Measurements from ENCODE around the gene NKAPD1. TPM values are rescaled to one million over a fixed set of nuclear protein-coding genes. Genes with fewer than 3 reads are reported as not detected.

Gene NKAPD1
- total and polyA plus RNA-seq, 4 donors, result 24.8 to 48.1 (median 36.8) TPM

- peak in 1 of 6 donors; percentile 2 for DNase-seq (ENCODE audit: low read depth in 4 of 6, low spot score in 6 of 6)
- no peaks in the 10 kb centered on the region for H3K9me3 ChIP-seq (ENCODE audit: control insufficient read depth, insufficient read depth, low read length)
- no peaks in the 10 kb centered on the region for H3K27me3 ChIP-seq (ENCODE audit: control insufficient read depth, insufficient read depth, low read length)
- WGBS (ENCODE audit: insufficient coverage), result no CpG with 5 or more reads among the region's 8 CpGs
- no peaks in the 10 kb centered on the region for H3K36me3 ChIP-seq (ENCODE audit: control insufficient read depth, insufficient read depth, low read length)
- H3K4me3 ChIP-seq (ENCODE audit: low read depth, low read length), result no peak overlapping the region
- H3K27ac ChIP-seq (ENCODE audit: low read depth, low read length), result no peak overlapping the region
- no peaks in the 10 kb centered on the region for H3K4me1 ChIP-seq (ENCODE audit: control insufficient read depth, insufficient read depth, low read length)
These were observed 32.0 kb downstream of the NKAPD1 start for GRCh38 chr11:112106070-112106469.

GRCh38 chr11:112113539-112114457, 39.7 kb downstream of the NKAPD1 start:
- Histone ChIP-seq H3K9me3 (ENCODE audit: control insufficient read depth, insufficient read depth, low read length) (no peaks in the 10 kb centered on the region), H3K27ac (ENCODE audit: low read depth, low read length) (no peak overlapping the region), H3K27me3 (ENCODE audit: control insufficient read depth, insufficient read depth, low read length) (no peaks in the 10 kb centered on the region), H3K4me1 (ENCODE audit: control insufficient read depth, insufficient read depth, low read length) (no peaks in the 10 kb centered on the region), H3K4me3 (ENCODE audit: low read depth, low read length) (no peak overlapping the region), H3K36me3 (ENCODE audit: control insufficient read depth, insufficient read depth, low read length) (no peaks in the 10 kb centered on the region)
- 96% methylated on average over 3 of the region's 6 CpGs for WGBS (ENCODE audit: insufficient coverage)
- peak; percentile 10 to 86 (median 30) for DNase-seq (ENCODE audit: low read depth in 4 of 6, low spot score in 6 of 6)

GRCh38 chr11:112114460-112114859, 40.4 kb downstream of the NKAPD1 start:
- 100% methylated on average over 1 of the region's 2 CpGs for WGBS (ENCODE audit: insufficient coverage)
- Histone ChIP-seq H3K9me3 (ENCODE audit: control insufficient read depth, insufficient read depth, low read length) (no peaks in the 10 kb centered on the region), H3K27me3 (ENCODE audit: control insufficient read depth, insufficient read depth, low read length) (no peaks in the 10 kb centered on the region), H3K4me1 (ENCODE audit: control insufficient read depth, insufficient read depth, low read length) (no peaks in the 10 kb centered on the region), H3K27ac (ENCODE audit: low read depth, low read length) (no peak overlapping the region), H3K4me3 (ENCODE audit: low read depth, low read length) (no peak overlapping the region), H3K36me3 (ENCODE audit: control insufficient read depth, insufficient read depth, low read length) (no peaks in the 10 kb centered on the region)
- DNase-seq (ENCODE audit: low read depth in 4 of 6, low spot score in 6 of 6), result no peak

DNA sequence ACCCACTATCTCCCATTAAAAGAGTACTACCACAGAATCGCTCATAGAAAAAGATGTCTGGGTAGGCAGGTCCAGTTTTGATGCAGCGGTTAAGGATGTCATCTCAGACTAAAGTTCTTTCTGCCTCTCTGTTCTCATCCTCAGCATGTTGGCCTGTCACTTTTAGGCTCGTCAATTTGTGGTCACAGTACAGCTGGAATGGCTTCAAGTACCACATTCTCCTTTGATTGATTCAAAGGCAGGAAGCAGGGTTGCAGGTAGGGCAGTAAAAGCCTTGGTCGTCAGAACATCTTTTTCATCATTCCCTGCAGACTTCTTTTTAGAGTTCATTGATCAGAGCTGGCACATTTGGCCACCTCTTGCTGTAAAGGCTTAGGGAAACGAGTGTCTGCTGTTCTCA, 41.3 kb downstream of the NKAPD1 start:
- Histone ChIP-seq H3K27ac (ENCODE audit: low read depth, low read length) (no peak overlapping the region), H3K27me3 (ENCODE audit: control insufficient read depth, insufficient read depth, low read length) (no peaks in the 10 kb centered on the region), H3K4me1 (ENCODE audit: control insufficient read depth, insufficient read depth, low read length) (no peaks in the 10 kb centered on the region), H3K9me3 (ENCODE audit: control insufficient read depth, insufficient read depth, low read length) (no peaks in the 10 kb centered on the region), H3K4me3 (ENCODE audit: low read depth, low read length) (no peak overlapping the region), H3K36me3 (ENCODE audit: control insufficient read depth, insufficient read depth, low read length) (no peaks in the 10 kb centered on the region)
- 65% methylated on average over 4 of the region's 5 CpGs for WGBS (ENCODE audit: insufficient coverage)
- DNase-seq (ENCODE audit: low read depth in 4 of 6, low spot score in 6 of 6), result peak in 2 of 6 donors; percentile 18 to 28

DNA sequence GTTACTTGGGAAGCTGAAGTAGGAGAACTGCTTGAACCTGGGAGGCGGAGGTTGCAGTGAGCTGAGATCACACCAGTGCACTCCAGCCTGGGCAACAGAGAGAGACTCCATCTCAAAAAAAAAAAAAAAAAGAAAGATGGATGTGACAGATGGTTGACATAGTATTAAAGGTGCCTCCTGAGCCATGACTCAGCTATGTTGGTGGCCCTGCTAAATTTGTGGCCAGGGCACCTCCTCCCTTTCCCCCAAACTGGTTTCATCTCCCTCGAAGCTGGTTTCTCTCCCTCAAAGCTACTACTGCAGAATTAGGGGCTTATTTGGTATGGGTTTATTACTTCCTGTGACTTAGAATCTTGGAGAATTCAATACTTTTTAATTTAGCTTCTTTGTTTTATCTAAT, 44.1 kb downstream of the NKAPD1 start:
- Histone ChIP-seq H3K27me3 (ENCODE audit: control insufficient read depth, insufficient read depth, low read length) (no peaks in the 10 kb centered on the region), H3K4me1 (ENCODE audit: control insufficient read depth, insufficient read depth, low read length) (no peaks in the 10 kb centered on the region), H3K4me3 (ENCODE audit: low read depth, low read length) (no peak overlapping the region), H3K36me3 (ENCODE audit: control insufficient read depth, insufficient read depth, low read length) (no peaks in the 10 kb centered on the region), H3K9me3 (ENCODE audit: control insufficient read depth, insufficient read depth, low read length) (no peaks in the 10 kb centered on the region), H3K27ac (ENCODE audit: low read depth, low read length) (no peak overlapping the region)
- DNase-seq (ENCODE audit: low read depth in 4 of 6, low spot score in 6 of 6), result no peak
- 100% methylated on average over 1 of the region's 2 CpGs for WGBS (ENCODE audit: insufficient coverage)

GRCh38 chr11:112121981-112122615, 48.0 kb downstream of the NKAPD1 start:
- Histone ChIP-seq H3K9me3 (ENCODE audit: control insufficient read depth, insufficient read depth, low read length) (no peaks in the 10 kb centered on the region), H3K4me1 (ENCODE audit: control insufficient read depth, insufficient read depth, low read length) (no peaks in the 10 kb centered on the region), H3K27me3 (ENCODE audit: control insufficient read depth, insufficient read depth, low read length) (no peaks in the 10 kb centered on the region), H3K27ac (ENCODE audit: low read depth, low read length) (no peak overlapping the region), H3K4me3 (ENCODE audit: low read depth, low read length) (no peak overlapping the region), H3K36me3 (ENCODE audit: control insufficient read depth, insufficient read depth, low read length) (no peaks in the 10 kb centered on the region)
- WGBS (ENCODE audit: insufficient coverage), result 100% methylated on average over 1 of the region's 5 CpGs
- no peak for DNase-seq (ENCODE audit: low read depth in 4 of 6, low spot score in 6 of 6)

DNA sequence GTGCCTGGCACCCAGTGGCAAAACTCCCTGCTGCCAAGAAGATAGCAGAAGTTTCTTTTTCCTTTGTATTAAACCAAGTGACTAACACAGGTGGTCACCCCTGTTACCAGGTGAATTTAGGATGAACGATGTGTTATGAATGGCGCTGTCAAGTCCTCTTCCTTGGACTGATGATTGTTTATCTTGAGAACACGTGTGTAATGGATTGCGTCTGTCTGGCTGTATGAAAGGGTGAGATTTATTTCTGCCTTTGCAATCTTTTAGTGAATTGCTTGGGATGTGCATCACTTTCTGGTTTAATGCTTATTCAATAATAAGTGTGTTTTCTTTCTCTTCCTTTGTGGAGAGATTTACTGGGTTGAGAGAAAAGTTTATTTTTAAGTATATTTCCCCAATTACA, 49.0 kb downstream of the NKAPD1 start:
- no peaks in the 10 kb centered on the region for H3K27me3 ChIP-seq (ENCODE audit: control insufficient read depth, insufficient read depth, low read length)
- H3K4me1 ChIP-seq (ENCODE audit: control insufficient read depth, insufficient read depth, low read length), result no peaks in the 10 kb centered on the region
- H3K9me3 ChIP-seq (ENCODE audit: control insufficient read depth, insufficient read depth, low read length), result no peaks in the 10 kb centered on the region
- no peaks in the 10 kb centered on the region for H3K36me3 ChIP-seq (ENCODE audit: control insufficient read depth, insufficient read depth, low read length)
- H3K4me3 ChIP-seq (ENCODE audit: low read depth, low read length), result no peak overlapping the region
- 38% methylated on average over 2 of the region's 4 CpGs for WGBS (ENCODE audit: insufficient coverage)
- peak in 1 of 6 donors; percentile 17 for DNase-seq (ENCODE audit: low read depth in 4 of 6, low spot score in 6 of 6)
- no peak overlapping the region for H3K27ac ChIP-seq (ENCODE audit: low read depth, low read length)

GRCh38 chr11:112127056-112127455, 53.0 kb downstream of the NKAPD1 start:
- H3K36me3 ChIP-seq (ENCODE audit: control insufficient read depth, insufficient read depth, low read length), result no peaks in the 10 kb centered on the region
- H3K9me3 ChIP-seq (ENCODE audit: control insufficient read depth, insufficient read depth, low read length), result no peaks in the 10 kb centered on the region
- no peak for DNase-seq (ENCODE audit: low read depth in 4 of 6, low spot score in 6 of 6)
- WGBS (ENCODE audit: insufficient coverage), result 100% methylated on average over 1 of the region's 2 CpGs
- no peak overlapping the region for H3K27ac ChIP-seq (ENCODE audit: low read depth, low read length)
- no peaks in the 10 kb centered on the region for H3K27me3 ChIP-seq (ENCODE audit: control insufficient read depth, insufficient read depth, low read length)
- H3K4me1 ChIP-seq (ENCODE audit: control insufficient read depth, insufficient read depth, low read length), result no peaks in the 10 kb centered on the region
- no peak overlapping the region for H3K4me3 ChIP-seq (ENCODE audit: low read depth, low read length)

GRCh38 chr11:112128483-112129121, 54.5 kb downstream of the NKAPD1 start:
- no peaks in the 10 kb centered on the region for H3K27me3 ChIP-seq (ENCODE audit: control insufficient read depth, insufficient read depth, low read length)
- no peak overlapping the region for H3K4me3 ChIP-seq (ENCODE audit: low read depth, low read length)
- H3K36me3 ChIP-seq (ENCODE audit: control insufficient read depth, insufficient read depth, low read length), result no peaks in the 10 kb centered on the region
- H3K4me1 ChIP-seq (ENCODE audit: control insufficient read depth, insufficient read depth, low read length), result no peaks in the 10 kb centered on the region
- peak in 4 of 6 donors; percentile 6 to 69 (median 9) for DNase-seq (ENCODE audit: low read depth in 4 of 6, low spot score in 6 of 6)
- no peaks in the 10 kb centered on the region for H3K9me3 ChIP-seq (ENCODE audit: control insufficient read depth, insufficient read depth, low read length)
- no peak overlapping the region for H3K27ac ChIP-seq (ENCODE audit: low read depth, low read length)
- 40% methylated on average over 3 of the region's 3 CpGs for WGBS (ENCODE audit: insufficient coverage)
